HG03575 (cell line): Measurements from ENCODE around the gene ERC2.
"Not testable (repeated sequence)": the region's sequence is repeated elsewhere in the genome, so short reads cannot be mapped to it uniquely, and the experiment has no call there.

Experiments used
- ATAC-seq: cut with Tn5 transposase; IDR thresholded peaks from one replicate; pipeline ENCODE4 v1.9.1; 2021; ENCODE audit not compliant: unreplicated experiment, insufficient number of reproducible peaks, low FRiP score; ENCODE audit errors: extremely low read depth

The ERC2 gene

DNA sequence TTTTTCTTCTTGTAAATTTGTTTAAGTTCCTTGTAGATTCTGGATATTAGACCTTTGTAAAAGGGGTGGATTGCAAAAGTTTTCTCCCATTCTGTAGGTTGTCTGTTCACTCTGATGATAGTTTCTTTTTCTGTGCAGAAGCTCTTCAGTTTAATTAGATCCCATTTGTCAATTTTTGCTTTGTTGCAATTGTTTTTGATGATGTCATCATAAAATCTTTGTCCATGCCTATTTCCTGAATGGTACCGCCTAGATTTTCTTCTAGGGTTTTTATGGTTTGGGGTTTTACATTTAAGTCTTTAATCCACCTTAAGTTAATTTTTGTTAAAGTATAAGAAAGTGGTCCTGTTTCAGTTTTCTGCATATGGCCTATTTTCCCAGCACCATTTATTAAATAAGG, 401.9 kb downstream of the ERC2 start:
- ATAC-seq, result not testable (repeated sequence)

DNA sequence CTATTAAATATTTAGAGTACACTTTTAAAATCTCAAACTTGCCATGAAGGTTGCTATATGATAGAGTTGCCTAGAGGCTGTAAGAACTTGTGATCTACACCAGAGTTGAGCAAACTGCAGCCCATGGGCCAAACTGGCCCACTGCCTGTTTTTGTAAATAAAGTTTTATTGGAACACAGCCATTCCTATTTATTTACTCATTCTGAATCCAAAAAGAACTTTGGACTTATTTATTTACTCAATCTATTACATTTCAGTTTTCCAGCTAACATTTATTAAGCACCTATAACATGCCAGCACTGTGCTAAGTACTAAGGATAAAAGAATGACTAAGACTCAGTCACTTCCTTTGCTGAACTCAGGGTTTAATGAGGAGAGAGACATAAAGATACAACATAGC, 403.6 kb downstream of the ERC2 start:
- ATAC-seq, result no peak

DNA sequence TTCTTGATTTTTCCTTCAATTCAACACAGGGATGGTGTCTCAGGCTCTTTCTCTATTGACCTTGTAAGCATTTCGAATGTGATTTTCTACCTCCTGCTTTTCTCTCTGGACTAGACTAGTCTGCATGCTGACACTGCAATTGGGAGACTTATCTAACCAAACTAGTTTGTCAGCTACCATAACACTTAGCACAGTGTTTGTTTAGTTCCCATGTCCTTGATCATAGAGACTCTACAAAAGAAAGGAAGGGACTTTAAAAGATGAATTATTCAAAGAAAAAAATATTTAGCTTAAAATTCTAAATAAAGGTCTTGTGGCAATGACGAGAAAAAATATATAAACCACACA, 407.0 kb downstream of the ERC2 start:
- no peak for ATAC-seq

DNA sequence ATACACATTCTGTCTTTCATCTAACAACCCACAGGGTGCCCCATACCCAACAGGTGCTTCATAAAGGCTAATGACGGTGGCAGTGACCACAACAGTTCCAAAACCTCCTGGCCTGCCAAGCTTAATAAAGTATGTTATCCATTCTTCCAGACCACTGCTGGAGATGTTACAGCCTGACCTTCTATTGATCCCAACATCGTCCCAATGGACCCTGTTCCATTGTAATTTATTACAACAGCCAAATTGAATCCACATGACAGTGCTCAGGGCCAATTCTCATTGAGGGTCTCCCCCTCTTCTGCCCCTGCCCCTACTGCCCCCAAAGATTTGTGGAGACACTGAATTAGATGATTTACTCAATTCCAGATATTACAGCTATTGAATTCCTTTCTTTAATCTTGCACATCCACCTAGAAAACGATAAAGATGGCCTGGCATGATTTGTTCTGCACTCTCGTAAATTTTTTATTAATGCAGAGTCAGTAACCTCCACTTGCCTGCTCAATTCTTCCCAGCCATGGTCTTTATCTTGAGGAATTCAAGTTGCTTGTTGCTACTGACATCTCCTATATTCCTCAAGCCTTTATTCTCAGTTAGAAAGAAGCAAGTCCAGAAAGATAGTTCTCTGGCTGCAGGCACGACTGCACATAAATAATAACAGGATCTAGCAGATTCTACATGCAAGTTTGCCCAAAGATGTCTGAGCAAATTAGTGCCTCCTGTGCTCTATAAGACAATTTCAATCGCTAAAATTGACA, 407.6 kb downstream of the ERC2 start:
- ATAC-seq, result no peak

DNA sequence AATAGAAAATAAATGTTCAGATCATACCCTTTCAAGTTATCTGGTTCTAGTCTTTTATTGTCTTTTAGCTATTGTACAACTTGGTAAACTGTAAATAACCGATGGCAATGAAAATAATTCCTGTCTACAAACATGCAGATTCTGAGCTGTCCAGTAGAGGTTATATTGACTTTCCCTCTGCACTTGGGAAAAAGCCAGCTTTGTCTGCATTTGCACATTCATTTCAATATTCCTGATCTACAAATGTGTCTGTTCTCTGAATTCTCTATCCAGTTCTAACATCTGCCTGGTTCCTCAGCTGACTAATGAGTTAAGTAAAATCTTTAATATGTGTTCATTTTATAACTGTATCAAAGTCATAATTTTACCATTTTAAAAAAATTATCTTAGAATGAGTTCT, 408.5 kb downstream of the ERC2 start:
- no peak for ATAC-seq

DNA sequence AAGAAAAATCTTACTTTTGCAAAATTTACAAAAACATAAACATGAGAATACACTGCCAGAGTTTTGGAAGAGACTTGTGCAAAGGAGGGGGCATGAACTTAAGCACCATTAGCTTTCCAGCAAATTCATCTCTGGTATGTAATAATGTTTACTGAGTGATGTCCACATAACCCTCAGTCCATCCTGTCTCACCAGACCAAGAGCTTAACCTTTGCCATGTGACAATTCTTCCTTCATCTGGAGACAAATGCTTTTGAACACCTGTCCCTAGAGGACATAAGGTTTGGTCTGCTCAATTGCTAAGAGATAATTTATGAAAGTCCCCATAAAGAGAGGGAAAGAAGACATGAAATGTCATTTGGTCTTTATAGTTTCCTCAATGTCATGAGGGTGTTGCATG, 412.3 kb downstream of the ERC2 start:
- ATAC-seq, result no peak

DNA sequence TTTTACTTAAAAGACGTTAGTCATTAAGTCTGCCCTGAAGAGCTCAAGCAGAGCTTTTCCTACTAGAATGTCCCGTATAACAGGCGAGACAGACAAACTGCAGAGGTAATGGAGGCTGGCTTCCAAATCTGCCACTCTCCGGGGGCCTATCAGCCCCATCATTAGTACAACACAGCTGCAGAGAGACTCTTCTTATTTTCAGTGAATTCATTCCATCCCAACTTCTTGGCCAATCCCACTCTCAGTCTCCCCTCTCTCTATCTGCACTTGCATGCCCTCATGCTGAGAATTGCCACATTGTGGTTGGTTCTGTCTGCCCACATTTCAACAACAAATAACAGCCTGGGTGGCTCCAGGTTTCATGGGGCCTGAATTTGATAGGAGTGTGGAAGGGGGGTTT, 412.7 kb downstream of the ERC2 start:
- no peak for ATAC-seq

DNA sequence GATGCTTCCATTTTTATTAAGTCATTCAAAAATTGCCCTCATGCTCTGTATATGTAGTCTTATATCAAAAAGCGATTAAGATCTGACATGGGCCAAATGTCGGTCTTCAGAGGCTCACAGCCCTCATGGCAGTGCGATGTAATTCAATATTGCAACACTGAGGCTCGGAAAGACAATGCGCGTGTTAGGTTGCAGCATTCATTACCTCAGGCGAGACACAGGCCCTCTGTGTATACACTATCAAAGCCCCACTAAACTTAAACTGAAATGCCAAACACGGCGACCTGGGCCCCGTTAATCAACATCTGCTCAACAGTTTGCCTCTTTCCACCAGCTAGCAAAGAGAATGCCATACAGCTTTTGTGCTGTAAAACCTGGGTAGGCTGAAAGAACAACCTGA, 413.4 kb downstream of the ERC2 start:
- ATAC-seq, result no peak

DNA sequence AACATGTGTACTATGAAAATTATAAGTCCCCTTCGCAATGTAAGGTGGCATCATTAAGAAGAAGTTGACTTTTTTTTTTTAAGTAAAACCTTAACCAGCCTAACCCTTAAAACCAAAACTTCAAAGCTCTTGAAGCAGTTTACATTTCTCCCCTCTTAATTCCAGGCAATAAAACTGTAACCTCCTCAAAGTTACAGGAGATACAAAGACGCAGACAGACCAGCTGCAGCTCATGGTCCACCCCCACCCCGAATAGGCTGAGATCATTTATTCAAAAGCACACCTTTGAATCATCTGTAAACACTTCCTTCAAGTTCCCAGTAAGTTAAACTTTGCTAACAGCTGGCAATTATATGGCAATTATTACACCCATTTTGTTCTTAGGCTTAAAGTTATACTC, 414.5 kb downstream of the ERC2 start:
- ATAC-seq, result no peak

DNA sequence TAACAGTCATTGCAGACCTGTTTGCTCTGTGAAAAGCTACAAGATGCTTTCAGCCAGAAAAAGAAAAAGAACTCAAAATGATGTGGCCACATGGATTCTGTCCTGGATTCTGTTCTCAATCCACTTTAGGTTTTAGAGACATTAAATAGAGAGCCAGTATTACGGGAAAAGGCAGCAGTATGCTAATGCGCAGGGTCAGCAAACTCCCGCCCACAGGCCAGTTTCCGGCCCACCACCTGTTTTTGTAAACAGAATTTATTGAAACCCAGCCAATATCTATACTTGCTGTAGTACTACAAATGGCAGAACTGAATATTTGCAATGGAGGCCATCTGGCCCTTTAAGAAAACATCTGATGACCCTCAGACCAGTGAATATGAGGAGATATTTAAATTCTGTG, 416.1 kb downstream of the ERC2 start:
- no peak for ATAC-seq

DNA sequence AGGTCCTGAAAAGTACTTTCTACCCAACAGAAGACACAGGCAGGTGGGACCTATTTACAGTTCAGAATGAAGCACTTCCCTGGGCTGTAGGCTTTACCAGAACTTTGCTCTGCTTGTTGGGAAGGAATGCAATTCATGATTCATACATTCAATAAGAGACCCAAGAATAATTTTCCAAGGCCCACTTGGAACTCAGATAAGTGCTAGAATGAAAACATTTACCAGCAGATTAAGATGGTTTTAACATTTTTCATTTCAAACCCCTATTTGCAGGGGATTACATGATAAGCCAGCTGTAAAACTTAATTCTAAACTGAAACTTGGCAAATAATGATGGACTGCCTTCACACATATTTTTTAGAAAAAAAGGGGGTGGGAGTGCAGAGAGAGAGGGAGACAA, 417.2 kb downstream of the ERC2 start:
- ATAC-seq, result no peak

DNA sequence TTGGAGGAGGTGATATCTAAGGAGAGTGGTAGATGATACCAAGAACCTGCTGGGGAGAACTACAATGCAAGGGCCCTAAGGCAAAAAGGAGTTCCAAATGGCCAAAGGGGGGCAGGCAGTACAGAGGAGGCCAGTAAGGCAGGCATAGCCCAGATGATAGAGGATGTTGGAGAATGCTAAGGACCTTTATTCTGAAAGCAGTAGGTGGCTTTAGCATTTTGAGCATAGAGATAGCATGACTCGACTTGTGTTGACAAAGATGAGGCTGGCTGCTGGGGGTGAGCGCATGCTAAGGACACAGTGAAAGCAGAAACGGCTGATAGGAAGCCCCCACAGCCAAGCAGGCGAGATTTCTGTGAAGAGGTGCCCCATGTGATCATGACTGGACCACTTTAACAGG, 419.3 kb downstream of the ERC2 start:
- no peak for ATAC-seq

DNA sequence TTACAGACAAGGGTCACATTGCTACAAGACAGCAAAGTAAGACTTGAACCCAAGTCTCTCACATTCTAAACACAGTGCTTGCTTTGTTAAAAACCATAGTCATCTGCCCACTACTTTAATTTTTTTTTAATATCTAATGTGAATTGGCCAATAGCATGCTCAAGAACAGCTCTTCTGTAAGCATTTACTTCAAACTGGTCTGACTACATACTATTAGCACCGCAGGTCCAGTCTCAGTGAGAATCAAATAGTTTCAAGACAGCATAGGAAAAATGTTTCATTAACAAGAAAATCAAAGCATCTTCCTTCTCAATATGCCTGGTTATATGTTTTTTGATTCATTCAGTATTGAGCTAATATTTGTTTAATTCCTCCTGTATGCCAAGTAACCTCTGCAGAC, 419.9 kb downstream of the ERC2 start:
- no peak for ATAC-seq

DNA sequence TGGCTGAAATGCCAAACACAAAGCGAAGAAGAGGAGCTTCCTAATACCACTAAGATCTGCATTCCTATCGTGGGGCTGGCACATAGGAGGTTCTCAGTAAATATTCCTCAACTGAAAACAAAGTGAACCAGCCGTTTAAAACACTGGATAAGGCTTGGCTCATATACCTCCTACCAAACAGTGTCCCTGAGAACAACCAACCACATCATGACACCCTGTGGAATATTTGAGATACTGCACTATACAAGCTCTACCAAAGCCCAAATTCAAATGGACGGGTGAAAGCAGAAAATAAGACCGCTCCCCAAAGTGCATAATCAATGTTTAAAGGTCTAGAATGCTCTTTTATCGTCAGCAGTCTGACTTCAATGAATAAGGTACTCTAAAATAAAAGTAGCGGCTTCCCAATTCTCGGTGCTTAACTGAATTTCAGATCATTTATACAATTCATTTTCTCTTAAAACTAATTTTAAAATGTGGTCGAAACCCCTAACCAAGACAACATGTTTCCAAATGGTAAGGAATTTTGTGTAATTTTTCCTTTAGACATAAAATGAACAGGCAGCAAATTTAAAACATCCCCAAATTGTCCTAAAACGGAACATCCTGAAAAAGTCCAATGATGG, 425.8 kb downstream of the ERC2 start:
- no peak for ATAC-seq

DNA sequence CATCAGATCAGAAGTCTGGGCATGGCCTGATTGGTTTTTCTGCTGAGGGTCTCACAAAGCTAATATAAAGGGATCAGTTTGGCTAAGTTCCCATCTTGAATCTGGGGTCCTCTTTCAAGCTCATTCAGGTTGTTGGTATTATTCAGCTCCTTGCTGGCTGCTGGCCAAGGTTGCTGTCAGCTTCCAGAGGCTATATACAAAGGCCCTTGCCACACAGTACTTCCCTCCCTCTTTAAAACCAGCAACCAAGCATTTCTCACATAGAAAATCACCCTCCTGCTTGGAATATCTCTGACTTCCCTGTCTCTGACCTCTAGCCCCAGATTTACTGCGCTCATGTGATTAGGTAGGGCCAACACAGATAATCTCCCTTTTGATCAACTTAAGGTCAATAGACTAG, 442.9 kb downstream of the ERC2 start:
- no peak for ATAC-seq

DNA sequence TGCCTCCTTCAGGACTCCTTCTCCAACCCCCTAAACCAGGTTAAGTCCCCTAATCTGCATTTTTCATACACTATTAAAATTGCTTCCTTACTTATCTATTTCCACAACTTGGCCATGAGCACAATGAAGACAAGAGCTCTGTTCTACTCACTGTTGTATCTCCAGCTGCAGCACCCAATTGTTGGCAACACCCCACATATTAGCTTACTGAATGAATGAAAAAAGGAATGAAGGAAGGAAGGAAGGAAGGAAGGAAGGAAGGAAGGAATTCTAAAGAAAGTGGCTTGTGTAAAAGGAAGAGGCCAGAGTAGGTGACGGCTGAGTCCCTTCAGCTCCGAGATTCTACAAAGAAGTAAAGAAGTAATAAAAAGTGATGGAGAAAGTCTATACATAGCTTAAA, 444.7 kb downstream of the ERC2 start:
- no peak for ATAC-seq

DNA sequence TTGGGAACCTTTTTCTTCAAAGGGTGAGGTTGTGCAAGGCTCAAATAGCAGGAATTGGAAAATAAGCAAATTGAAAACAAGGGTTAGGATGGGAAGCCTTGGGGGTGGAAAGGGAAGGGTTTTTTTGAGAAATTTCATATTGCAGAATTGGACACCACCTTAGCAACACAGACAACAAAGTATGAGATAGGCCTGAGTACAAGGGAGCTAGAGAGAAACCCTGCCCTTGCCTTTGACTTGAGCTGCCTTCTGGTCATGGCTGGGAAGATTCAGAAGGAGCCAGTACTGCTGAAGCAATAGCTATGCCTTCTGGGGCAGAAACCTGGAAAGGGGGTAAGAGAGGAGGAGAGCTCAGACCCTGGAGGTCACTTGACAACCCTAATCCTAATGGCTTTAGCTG, 445.6 kb downstream of the ERC2 start:
- ATAC-seq, result no peak

DNA sequence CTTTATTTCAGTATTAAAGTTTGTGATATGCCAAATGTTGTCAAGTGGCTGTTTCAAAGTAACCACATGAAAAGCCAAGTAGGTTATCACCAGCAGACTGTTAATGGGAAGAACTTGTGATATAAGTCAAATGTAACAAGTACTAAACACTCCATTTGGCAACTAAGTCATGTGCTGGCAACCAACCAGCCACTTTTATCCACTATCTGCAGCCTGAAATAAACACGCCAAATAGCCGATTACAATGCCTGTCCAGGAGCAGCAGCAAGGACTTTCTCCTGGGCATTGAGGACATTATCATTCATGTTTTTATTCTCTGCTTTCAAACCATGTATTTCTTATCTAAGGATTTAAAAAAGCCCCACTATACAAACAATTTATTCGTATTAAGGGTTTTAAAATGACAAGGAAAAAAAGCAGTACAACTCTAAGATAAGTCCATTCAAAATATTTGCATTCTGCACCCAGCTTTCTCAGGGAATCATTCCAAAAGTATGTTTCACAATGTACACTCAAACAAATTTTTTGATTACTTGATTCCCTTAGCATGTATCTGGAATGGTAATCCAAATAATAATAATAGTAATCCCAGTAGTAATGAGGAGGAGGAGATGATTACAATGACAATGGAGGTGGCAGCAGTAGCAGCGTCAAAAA, 448.6 kb downstream of the ERC2 start:
- ATAC-seq, result no peak

DNA sequence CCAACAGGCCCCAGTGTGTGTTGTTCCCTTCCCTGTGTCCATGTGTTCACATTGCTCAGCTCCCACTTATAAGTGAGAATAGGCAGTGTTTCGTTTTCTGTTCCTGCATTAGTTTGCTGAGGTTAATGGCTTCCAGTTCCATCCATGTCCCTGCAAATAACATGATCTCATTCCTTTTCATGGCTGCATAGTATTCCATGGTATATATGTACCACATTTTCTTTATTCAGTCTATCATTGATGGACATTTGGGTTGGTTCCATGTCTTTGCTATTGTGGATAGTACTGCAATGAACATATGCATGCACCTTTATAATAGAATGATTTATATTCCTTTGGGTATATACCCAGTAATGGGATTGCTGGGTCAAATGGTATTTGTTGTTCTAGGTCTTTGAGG, 452.9 kb downstream of the ERC2 start:
- not testable (repeated sequence) for ATAC-seq

DNA sequence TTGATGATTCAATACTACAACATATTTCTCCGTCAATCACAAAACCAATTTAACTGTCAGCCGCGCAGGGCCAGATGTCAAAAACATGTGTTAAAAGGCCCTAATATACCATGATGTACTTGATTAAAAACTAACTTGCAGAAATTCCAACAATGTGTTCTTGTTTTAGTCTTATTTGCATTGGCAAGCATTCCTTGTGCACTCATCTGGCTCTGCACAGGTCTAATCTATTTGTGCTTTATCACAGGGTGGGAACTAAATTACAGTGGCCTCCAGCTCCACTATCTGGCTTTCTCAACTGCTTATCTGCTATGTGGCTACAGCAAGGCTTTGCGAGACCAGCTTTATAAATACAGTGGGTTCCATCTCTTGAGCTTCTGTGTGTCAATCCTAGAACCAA, 455.5 kb downstream of the ERC2 start:
- no peak for ATAC-seq
